HepG2 (cell line): ENCODE results near the gene SNX13. TPM values are rescaled to one million over a fixed set of nuclear protein-coding genes. Genes with fewer than 3 reads are reported as not detected.

Experiments
- CTCF ChIP-seq: sonication (generic); formaldehyde crosslinking; IDR thresholded peaks from 2 replicates; pipeline ENCODE4 v1.5.0; 2020; ENCODE audit warnings: mild to moderate bottlenecking, missing genetic modification reagents, moderate library complexity
- ELF3 ChIP-seq: IDR thresholded peaks from 2 replicates; pipeline ENCODE4 v1.6.1; 2016; ENCODE audit warnings: missing genetic modification reagents, missing compliant biosample characterization
- MED1 ChIP-seq: sonication (generic); formaldehyde crosslinking; IDR thresholded peaks from 2 replicates; pipeline ENCODE4 v1.4.0; 2020; ENCODE audit warnings: missing genetic modification reagents
- RFXANK ChIP-seq: IDR thresholded peaks from 2 replicates; pipeline ENCODE4 v1.6.1; 2016
- RFXAP ChIP-seq: sonication (generic); formaldehyde crosslinking; IDR thresholded peaks from 2 replicates; pipeline ENCODE4 v1.4.0; 2020; ENCODE audit warnings: missing genetic modification reagents, borderline replicate concordance
- SALL2 ChIP-seq: sonication (generic); formaldehyde crosslinking; IDR thresholded peaks from 2 replicates; pipeline ENCODE4 v1.8.1; 2023; ENCODE audit warnings: mild to moderate bottlenecking, missing genetic modification reagents, inconsistent platforms
- YEATS4 ChIP-seq: sonication (generic); formaldehyde crosslinking; IDR thresholded peaks from 2 replicates; pipeline ENCODE4 v1.4.0; 2020; ENCODE audit warnings: missing genetic modification reagents, borderline replicate concordance
- ZNF484 ChIP-seq: sonication (generic); formaldehyde crosslinking; IDR thresholded peaks from 2 replicates; pipeline ENCODE4 v1.5.1; 2020; ENCODE audit warnings: mild to moderate bottlenecking, low read depth, missing genetic modification reagents, borderline replicate concordance
- polyA plus RNA-seq, 8 experiments: library from polyadenylated mRNA; depleted of rRNA in 3 of 8; stranded (reverse) in 7 of 8; unstranded in 1 of 8; fragments of >200 nt; fragmentation: Illumina TruSeq in 4 of 8; extraction: Trizol in 4 of 8; gene quantifications; 2 replicates each; pipeline versions ENCODE4 v1.2.1 to v1.2.3, GENCODE V29; 2011 to 2016; ENCODE audit warnings: low read depth in 4 of 8, missing spikeins in 1 of 8, mixed read lengths in 1 of 8; ENCODE audit not compliant: insufficient read depth in 1 of 8
- total RNA-seq, 5 experiments: library from RNA; depleted of rRNA; stranded (reverse); fragments of >200 nt; fragmentation: Illumina TruSeq; extraction: Trizol; gene quantifications; 2 replicates each; pipeline ENCODE4 v1.2.3, GENCODE V29; 2016; ENCODE audit warnings: low read depth in 1 of 5
- TF ChIP-seq, protein P1 (sequence below): sonication (generic); formaldehyde crosslinking; IDR thresholded peaks from 2 replicates; pipeline ENCODE4 v1.8.1; 2022; ENCODE audit warnings: low read depth, mild to moderate bottlenecking, missing genetic modification reagents
- TF ChIP-seq, protein P2 (sequence below): sonication (generic); formaldehyde crosslinking; IDR thresholded peaks from 2 replicates; pipeline ENCODE4 v1.8.1; 2023; ENCODE audit warnings: mild to moderate bottlenecking, inconsistent platforms, moderate library complexity, missing genetic modification reagents, borderline replicate concordance

Gene SNX13
- total and polyA plus RNA-seq, 2 of the 13 experiments (the other 11 are each of a cell fraction or from before 2014, with no cell fraction given), result 14.3 to 32.3 TPM

DNA sequence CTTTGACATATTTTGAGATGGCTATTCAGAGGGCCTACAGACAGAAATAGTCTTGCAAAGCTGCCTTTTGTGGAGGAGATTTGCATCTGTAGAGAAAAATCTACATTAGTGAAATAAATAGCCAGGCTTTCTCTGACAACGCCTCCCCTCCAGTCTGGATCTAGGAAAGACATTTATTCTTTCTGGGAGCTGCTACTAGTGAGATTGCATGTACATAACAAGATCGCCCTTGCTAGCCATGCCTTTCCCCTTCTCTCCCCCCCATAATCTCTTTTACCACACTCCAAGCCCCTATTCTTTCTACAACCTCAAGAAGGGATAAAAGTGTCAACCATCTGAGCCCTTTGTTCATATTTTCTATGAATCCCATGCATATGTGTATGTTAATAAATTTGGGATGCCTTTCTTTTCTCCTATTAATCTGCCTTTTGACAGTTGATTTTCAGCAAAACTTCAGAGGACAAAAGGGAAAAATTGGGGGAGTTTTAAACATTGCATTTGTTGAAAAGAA is 194.2 kb downstream of the SNX13 start (continued):
- no peak for TF ChIP-seq CTCF (CRISPR knock-in tag)
- TF ChIP-seq, protein P1, sequence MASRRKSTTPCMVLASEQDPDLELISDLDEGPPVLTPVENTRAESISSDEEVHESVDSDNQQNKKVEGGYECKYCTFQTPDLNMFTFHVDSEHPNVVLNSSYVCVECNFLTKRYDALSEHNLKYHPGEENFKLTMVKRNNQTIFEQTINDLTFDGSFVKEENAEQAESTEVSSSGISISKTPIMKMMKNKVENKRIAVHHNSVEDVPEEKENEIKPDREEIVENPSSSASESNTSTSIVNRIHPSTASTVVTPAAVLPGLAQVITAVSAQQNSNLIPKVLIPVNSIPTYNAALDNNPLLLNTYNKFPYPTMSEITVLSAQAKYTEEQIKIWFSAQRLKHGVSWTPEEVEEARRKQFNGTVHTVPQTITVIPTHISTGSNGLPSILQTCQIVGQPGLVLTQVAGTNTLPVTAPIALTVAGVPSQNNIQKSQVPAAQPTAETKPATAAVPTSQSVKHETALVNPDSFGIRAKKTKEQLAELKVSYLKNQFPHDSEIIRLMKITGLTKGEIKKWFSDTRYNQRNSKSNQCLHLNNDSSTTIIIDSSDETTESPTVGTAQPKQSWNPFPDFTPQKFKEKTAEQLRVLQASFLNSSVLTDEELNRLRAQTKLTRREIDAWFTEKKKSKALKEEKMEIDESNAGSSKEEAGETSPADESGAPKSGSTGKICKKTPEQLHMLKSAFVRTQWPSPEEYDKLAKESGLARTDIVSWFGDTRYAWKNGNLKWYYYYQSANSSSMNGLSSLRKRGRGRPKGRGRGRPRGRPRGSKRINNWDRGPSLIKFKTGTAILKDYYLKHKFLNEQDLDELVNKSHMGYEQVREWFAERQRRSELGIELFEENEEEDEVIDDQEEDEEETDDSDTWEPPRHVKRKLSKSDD (CRISPR knock-in tag), result no peak
- no peak for TF ChIP-seq MED1 (CRISPR knock-in tag)
- TF ChIP-seq SALL2 (CRISPR knock-in tag), result no peak
- TF ChIP-seq RFXAP, result no peak
- TF ChIP-seq, protein P2, sequence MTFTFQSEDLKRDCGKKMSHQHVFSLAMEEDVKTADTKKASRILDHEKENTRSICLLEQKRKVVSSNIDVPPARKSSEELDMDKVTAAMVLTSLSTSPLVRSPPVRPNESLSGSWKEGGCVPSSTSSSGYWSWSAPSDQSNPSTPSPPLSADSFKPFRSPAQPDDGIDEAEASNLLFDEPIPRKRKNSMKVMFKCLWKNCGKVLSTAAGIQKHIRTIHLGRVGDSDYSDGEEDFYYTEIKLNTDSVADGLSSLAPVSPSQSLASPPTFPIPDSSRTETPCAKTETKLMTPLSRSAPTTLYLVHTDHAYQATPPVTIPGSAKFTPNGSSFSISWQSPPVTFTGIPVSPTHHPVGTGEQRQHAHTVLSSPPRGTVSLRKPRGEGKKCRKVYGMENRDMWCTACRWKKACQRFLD, result no peak
- no peak for TF ChIP-seq ELF3
- no peak for TF ChIP-seq RFXANK (CRISPR knock-in tag)
- no peak for TF ChIP-seq YEATS4 (CRISPR knock-in tag)
- TF ChIP-seq ZNF484 (CRISPR knock-in tag), result no peak
